Right lobe of liver (tissue), 6 donors: ENCODE data around the gene OXTR. TPM values are rescaled to one million over a fixed set of nuclear protein-coding genes. Genes with fewer than 3 reads are reported as not detected.

Experiments used
- ATAC-seq, 4 donors: fragments of 200-7000 bp; cut with Tn5 transposase; one replicate each; pipeline ENCODE4 v1.9.1; 2020; ENCODE audit warnings: mild to moderate bottlenecking in 4 of 4, moderate library complexity in 4 of 4
- DNase-seq, 3 donors: peaks; one replicate each; pipeline ENCODE4 v3.0.0-alpha.2; 2020
- H3K27ac ChIP-seq, 3 donors: fragments of 200-600 bp; one replicate each; pipeline ENCODE4 v1.8.0; 2022
- H3K27me3 ChIP-seq, 2 donors: fragments of 200-600 bp; one replicate each; pipeline ENCODE4 v1.8.0; 2022
- H3K36me3 ChIP-seq, 4 donors: fragments of 200-600 bp; sonication (generic) in 1 of 4; one replicate each; pipeline versions ENCODE4 v1.5.1 to v1.8.0; 2017 to 2022; ENCODE audit warnings: control low read depth in 1 of 4
- H3K4me1 ChIP-seq, 4 donors: fragments of 200-600 bp; sonication (generic) in 1 of 4; one replicate each; pipeline versions ENCODE4 v1.5.1 to v1.8.0; 2017 to 2022; ENCODE audit warnings: control low read depth in 1 of 4
- H3K4me3 ChIP-seq, 3 donors: fragments of 200-600 bp; one replicate each; pipeline ENCODE4 v1.8.0; 2022
- H3K9me3 ChIP-seq, 4 donors: fragments of 200-600 bp; sonication (generic) in 1 of 4; one replicate each; pipeline versions ENCODE4 v1.5.1 to v1.8.0; 2017 to 2022; ENCODE audit warnings: control low read depth in 1 of 4
- POLR2A ChIP-seq: fragments of 450-650 bp; IDR thresholded peaks from one replicate; pipeline ENCODE4 v1.6.1; 2017; ENCODE audit warnings: antibody characterized with exemption, mild to moderate bottlenecking
- WGBS: methylation state at CpG from one replicate; pipeline ENCODE4 v1.1.6; 2018; ENCODE audit warnings: low coverage, low lambda C conversion rate; ENCODE audit not compliant: insufficient coverage; ENCODE audit errors: missing lambda C conversion rate; 5-methylcytosine and 5-hydroxymethylcytosine counted together
- intact Hi-C, 2 donors: fragments of 100-400 bp; cut with DNase I; formaldehyde crosslinking; loops; one replicate each; pipeline versions ENCODE4 v1.11.2 to v1.14.1; 2022
- total RNA-seq, 6 experiments: library from RNA; depleted of rRNA in 2 of 6; stranded (reverse); fragments of >200 nt in 2 of 6; fragmentation: NEBNext Ultra II Directional in 3 of 6; extraction: Animal tissue kit (Norgen Biotek cat#: 25700) in 3 of 6; gene quantifications; one replicate each; pipeline versions ENCODE4 v1.1.0 to v1.2.4, GENCODE V29; 2016 to 2023
- TF ChIP-seq, protein P1 (sequence below), 4 donors: fragments of 200-600 bp in 3 of 4; fragments of 450-650 bp in 1 of 4; IDR thresholded peaks; one replicate each; pipeline versions ENCODE4 v1.5.1 to v1.8.0; 2016 to 2022; ENCODE audit warnings: antibody characterized with exemption in 4 of 4, mild to moderate bottlenecking in 2 of 4
- donor health status: DM: no; HTN: yes; CAD: no.
- donor health status: DM: no; HTN: no; CAD: no.
- donor health status: DM: no; HTN: no; CAD: no.
- donor health status: DM: no; HTN: yes; CAD: no.
- donor health status: DM: no; HTN: yes; CAD: no.

The OXTR gene
- total RNA-seq, 6 experiments from 2014 or later, result 0.04 to 0.31 (median 0.20) TPM

DNA sequence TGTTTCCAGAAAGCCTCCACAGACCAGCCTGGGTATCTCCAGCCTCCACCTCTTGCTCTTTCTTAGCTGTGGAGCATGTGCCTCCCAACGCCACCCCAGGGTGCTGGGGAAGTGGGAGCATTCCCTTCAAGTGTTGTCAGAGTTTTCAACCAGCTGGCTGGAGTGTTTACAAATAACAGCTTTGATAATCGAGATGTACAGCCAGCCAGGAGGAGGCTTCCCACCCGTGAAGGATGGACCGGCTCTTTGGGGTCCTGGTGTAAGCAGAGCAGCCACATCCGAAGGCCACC lies 8.5 kb upstream of the OXTR start:
- Histone ChIP-seq H3K9me3 (no peaks in the 10 kb centered on the region), H3K4me1 (no peaks in the 10 kb centered on the region), H3K27me3 (no peaks in the 10 kb centered on the region), H3K36me3 (no peaks in the 10 kb centered on the region), H3K27ac (no peak overlapping the region), H3K4me3 (no peak overlapping the region)
- DNase-seq, result no peak
- no peak for ATAC-seq
- WGBS, result 92% methylated on average over 2 of the region's 5 CpGs
- TF ChIP-seq, protein P1, sequence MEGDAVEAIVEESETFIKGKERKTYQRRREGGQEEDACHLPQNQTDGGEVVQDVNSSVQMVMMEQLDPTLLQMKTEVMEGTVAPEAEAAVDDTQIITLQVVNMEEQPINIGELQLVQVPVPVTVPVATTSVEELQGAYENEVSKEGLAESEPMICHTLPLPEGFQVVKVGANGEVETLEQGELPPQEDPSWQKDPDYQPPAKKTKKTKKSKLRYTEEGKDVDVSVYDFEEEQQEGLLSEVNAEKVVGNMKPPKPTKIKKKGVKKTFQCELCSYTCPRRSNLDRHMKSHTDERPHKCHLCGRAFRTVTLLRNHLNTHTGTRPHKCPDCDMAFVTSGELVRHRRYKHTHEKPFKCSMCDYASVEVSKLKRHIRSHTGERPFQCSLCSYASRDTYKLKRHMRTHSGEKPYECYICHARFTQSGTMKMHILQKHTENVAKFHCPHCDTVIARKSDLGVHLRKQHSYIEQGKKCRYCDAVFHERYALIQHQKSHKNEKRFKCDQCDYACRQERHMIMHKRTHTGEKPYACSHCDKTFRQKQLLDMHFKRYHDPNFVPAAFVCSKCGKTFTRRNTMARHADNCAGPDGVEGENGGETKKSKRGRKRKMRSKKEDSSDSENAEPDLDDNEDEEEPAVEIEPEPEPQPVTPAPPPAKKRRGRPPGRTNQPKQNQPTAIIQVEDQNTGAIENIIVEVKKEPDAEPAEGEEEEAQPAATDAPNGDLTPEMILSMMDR (IDR thresholded peaks at IDR 0.05), result no peak
- TF ChIP-seq POLR2A, result no peak
- intact Hi-C loops, result no loop called here

DNA sequence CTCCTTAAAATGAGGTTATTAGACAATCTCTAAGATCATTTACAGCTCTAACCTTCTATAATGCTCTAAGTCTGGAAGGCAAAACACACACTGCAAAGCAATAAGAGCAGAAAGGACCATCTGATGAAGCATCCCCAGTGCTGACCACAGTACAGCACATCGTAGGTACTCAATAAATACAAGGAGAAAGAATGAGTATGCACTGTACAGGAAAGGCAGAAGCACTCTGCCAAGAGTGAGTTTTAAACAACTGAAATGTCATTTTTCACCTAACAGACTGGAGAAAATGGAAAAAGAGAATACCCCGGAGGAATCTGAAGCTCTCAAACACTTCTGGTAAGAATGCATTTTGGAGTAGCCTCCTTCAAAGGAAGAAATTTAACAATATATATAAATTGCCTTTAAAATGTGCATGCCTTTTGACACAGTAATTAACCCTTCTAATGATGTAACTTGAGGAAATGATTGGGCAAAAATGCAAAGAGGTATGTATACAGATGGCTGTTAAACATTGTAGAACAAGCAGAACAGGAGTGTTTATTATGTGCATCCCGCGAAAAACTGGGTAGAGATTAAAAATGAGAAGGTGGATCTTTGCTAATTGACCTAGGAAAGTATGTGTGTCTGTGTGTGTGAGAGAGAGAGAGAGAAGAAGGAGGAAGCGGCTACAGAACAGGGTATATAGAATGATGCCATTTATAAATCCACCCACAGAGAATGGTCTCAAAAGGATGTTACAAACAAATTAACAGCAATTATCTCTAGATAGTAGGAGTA lies 8.0 kb upstream of the OXTR start:
- DNase-seq (no peak), ATAC-seq (no peak)
- no peak overlapping the region for H3K27ac ChIP-seq
- H3K4me3 ChIP-seq, result no peak overlapping the region
- no peaks in the 10 kb centered on the region for H3K9me3 ChIP-seq
- intact Hi-C loops, result no loop called here
- H3K27me3 ChIP-seq, result no peaks in the 10 kb centered on the region
- TF ChIP-seq POLR2A, result no peak
- TF ChIP-seq, protein P1 (IDR thresholded peaks at IDR 0.05), result no peak
- 67% methylated on average over 5 of the region's 5 CpGs for WGBS
- H3K4me1 ChIP-seq, result no peaks in the 10 kb centered on the region
- no peaks in the 10 kb centered on the region for H3K36me3 ChIP-seq

DNA sequence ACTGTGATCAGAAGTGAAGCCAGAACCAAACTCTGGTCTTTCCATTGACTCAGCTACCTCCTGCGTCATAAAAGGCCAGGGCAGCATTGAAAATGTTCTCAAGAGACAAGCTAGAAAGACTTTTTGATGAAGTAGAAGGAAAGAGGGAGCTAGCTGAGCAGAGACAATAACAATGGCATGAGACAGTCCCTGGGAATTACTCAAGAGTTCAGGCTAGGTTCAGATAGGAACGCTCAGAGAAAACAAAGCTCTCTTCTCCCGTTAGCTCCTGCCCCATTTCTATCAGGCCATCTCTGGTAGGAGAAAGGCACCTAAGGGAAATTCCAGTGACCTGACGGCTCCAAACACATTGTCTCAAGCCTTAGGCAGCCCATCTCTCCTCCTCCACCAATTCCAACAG lies 7.0 kb upstream of the OXTR start:
- TF ChIP-seq, protein P1 (IDR thresholded peaks at IDR 0.05), result no peak
- no peak for TF ChIP-seq POLR2A
- 14% methylated on average over 3 of the region's 4 CpGs for WGBS
- no peaks in the 10 kb centered on the region for H3K4me1 ChIP-seq

DNA sequence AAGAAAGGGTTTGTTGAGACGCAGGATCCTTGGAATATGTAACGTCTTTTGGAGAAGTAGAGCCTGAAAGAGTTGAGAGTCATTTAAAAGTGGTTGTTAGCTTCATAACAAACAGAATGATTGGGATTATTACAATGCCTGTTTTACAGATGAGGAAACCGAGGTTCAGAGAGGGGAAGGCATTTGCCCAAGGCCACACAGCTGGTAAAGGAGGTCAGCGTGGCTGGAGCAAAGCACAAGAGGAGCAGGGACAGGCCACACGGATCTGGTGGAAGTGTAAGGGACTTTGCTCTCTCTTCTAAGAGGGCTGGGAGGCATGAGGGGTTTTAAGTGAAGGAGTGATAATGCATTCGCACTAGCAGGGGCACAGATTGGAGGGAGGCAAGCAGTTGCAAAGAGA lies 6.2 kb upstream of the OXTR start:
- Histone ChIP-seq H3K9me3 (no peaks in the 10 kb centered on the region), H3K4me1 (no peaks in the 10 kb centered on the region), H3K4me3 (no peak overlapping the region), H3K27me3 (no peaks in the 10 kb centered on the region), H3K36me3 (no peaks in the 10 kb centered on the region), H3K27ac (no peak overlapping the region)
- WGBS, result 70% methylated on average over 6 of the region's 6 CpGs
- intact Hi-C loops, result no loop called here
- no peak for TF ChIP-seq POLR2A
- TF ChIP-seq, protein P1 (IDR thresholded peaks at IDR 0.05), result no peak
- DNase-seq (no peak), ATAC-seq (no peak)

More for the DNA sequence above, 7.0 kb upstream of the OXTR start:
- ATAC-seq, result no peak
- no peak for DNase-seq
- no peak overlapping the region for H3K4me3 ChIP-seq
- H3K27ac ChIP-seq, result no peak overlapping the region
- no peaks in the 10 kb centered on the region for H3K9me3 ChIP-seq
- H3K36me3 ChIP-seq, result no peaks in the 10 kb centered on the region
- H3K27me3 ChIP-seq, result no peaks in the 10 kb centered on the region
- intact Hi-C loops, result no loop called here

- intact Hi-C loops, result no loop called here
- DNase-seq (no peak), ATAC-seq (no peak)
- 71% methylated on average over 5 of the region's 5 CpGs for whole genome bisulfite sequencing
- Histone ChIP-seq H3K4me1 (no peaks in the 10 kb centered on the region), H3K36me3 (no peaks in the 10 kb centered on the region), H3K27ac (no peak overlapping the region), H3K4me3 (no peak overlapping the region), H3K27me3 (no peaks in the 10 kb centered on the region), H3K9me3 (no peaks in the 10 kb centered on the region)
- no peak for TF ChIP-seq POLR2A
- TF ChIP-seq, protein P1 (IDR thresholded peaks at IDR 0.05), result no peak
Observed at GRCh38 chr3:8775181-8775580, 5.8 kb upstream of the OXTR start.
